Sigmoid colon (tissue), 4 donors: ENCODE results near the gene SKOR1.

Source experiments
- POLR2A ChIP-seq, 2 donors: fragments of 450-650 bp; IDR thresholded peaks; one replicate each; pipeline ENCODE4 v1.6.1; 2016; ENCODE audit warnings: antibody characterized with exemption in 2 of 2, mild to moderate bottlenecking in 2 of 2, moderate library complexity in 2 of 2
- POLR2AphosphoS5 ChIP-seq, 4 donors: sonication (generic); formaldehyde crosslinking; IDR thresholded peaks; one replicate each; pipeline ENCODE4 v1.6.1; 2017; ENCODE audit warnings: antibody characterized with exemption in 4 of 4

GRCh38 chr15:67880651-67881182 lies 55.4 kb downstream of the SKOR1 start:
- TF ChIP-seq POLR2AphosphoS5 (IDR thresholded peaks at IDR 0.05) (no peak), POLR2A (IDR thresholded peaks at IDR 0.05) (no peak)
